ENCODE data around the gene ZNF385B.

ZNF385B gene

GRCh38 chr2:179854891-179855290 is 6.5 kb downstream of the ZNF385B start:
- no peak for DNase-seq

- DNase-seq = no peak
Observed at GRCh38 chr2:179853108-179853507, 8.3 kb downstream of the ZNF385B start.

GRCh38 chr2:179850188-179850587 is 11.2 kb downstream of the ZNF385B start:
- no peak for DNase-seq

GRCh38 chr2:179849719-179850118 is 11.7 kb downstream of the ZNF385B start:
- DNase-seq = no peak

GRCh38 chr2:179843541-179843940 is 17.9 kb downstream of the ZNF385B start:
- DNase-seq = no peak

- no peak for DNase-seq
Observed at GRCh38 chr2:179842498-179843153, 18.8 kb downstream of the ZNF385B start.

GRCh38 chr2:179840840-179841239 is 20.6 kb downstream of the ZNF385B start:
- no peak for DNase-seq

GRCh38 chr2:179837408-179837807 is 24.0 kb downstream of the ZNF385B start:
- no peak for DNase-seq

GRCh38 chr2:179830043-179830787 is 31.2 kb downstream of the ZNF385B start:
- DNase-seq = no peak

- DNase-seq = no peak
Observed at GRCh38 chr2:179826297-179826696, 35.1 kb downstream of the ZNF385B start.

- no peak for DNase-seq
Observed at GRCh38 chr2:179825494-179825893, 35.9 kb downstream of the ZNF385B start.

- DNase-seq = no peak
Observed at GRCh38 chr2:179824961-179825360, 36.5 kb downstream of the ZNF385B start.

GRCh38 chr2:179822540-179822939 is 38.9 kb downstream of the ZNF385B start:
- DNase-seq = no peak

GRCh38 chr2:179818546-179818945 is 42.9 kb downstream of the ZNF385B start:
- DNase-seq = no peak

- DNase-seq = no peak
Observed at GRCh38 chr2:179817181-179817841, 44.1 kb downstream of the ZNF385B start.

GRCh38 chr2:179814050-179814449 is 47.4 kb downstream of the ZNF385B start:
- DNase-seq = peak; percentile 6

GRCh38 chr2:179812501-179812900 is 48.9 kb downstream of the ZNF385B start:
- DNase-seq = no peak

GRCh38 chr2:179811042-179811441 is 50.4 kb downstream of the ZNF385B start:
- no peak for DNase-seq

GRCh38 chr2:179809606-179810005 is 51.8 kb downstream of the ZNF385B start:
- DNase-seq = no peak

- no peak for DNase-seq
Observed at GRCh38 chr2:179805001-179805400, 56.4 kb downstream of the ZNF385B start.

- no peak for DNase-seq
Observed at GRCh38 chr2:179804206-179804605, 57.2 kb downstream of the ZNF385B start.

- DNase-seq = no peak
Observed at GRCh38 chr2:179802051-179802882, 59.1 kb downstream of the ZNF385B start.

- no peak for DNase-seq
Observed at GRCh38 chr2:179800776-179801175, 60.6 kb downstream of the ZNF385B start.

Data from cortex of kidney (tissue), 1 donor.